Mucosa of descending colon (tissue), 3 donors: ENCODE data around the gene COL5A1. TPM values are rescaled to one million over a fixed set of nuclear protein-coding genes. Genes with fewer than 3 reads are reported as not detected.
"Not testable (repeated sequence)": the region's sequence is repeated elsewhere in the genome, so short reads cannot be mapped to it uniquely, and the experiment has no call there.

ENCODE experiments used
- ATAC-seq: fragments of 200-7000 bp; cut with Tn5 transposase; one replicate; pipeline ENCODE4 v1.9.1; 2020; ENCODE audit warnings: mild to moderate bottlenecking, moderate library complexity
- DNase-seq, 3 donors: peaks; one replicate each; pipeline ENCODE4 v3.0.0-alpha.2; 2020
- H3K36me3 ChIP-seq: fragments of 200-600 bp; one replicate; pipeline ENCODE4 v1.8.0; 2021; ENCODE audit warnings: low read depth, mild to moderate bottlenecking
- H3K4me1 ChIP-seq: fragments of 200-600 bp; one replicate; pipeline ENCODE4 v1.8.0; 2021; ENCODE audit warnings: low read depth, mild to moderate bottlenecking
- H3K4me3 ChIP-seq: fragments of 200-600 bp; one replicate; pipeline ENCODE4 v1.8.0; 2021; ENCODE audit warnings: mild to moderate bottlenecking
- H3K9me3 ChIP-seq: fragments of 200-600 bp; one replicate; pipeline ENCODE4 v1.8.0; 2021; ENCODE audit warnings: mild to moderate bottlenecking
- CTCF ChIP-seq: fragments of 200-600 bp; IDR thresholded peaks from one replicate; pipeline ENCODE4 v1.8.0; 2022; ENCODE audit warnings: antibody characterized with exemption, mild to moderate bottlenecking
- intact Hi-C, 2 donors: fragments of 100-400 bp; cut with DNase I in 1 of 2; cut with micrococcal nuclease in 1 of 2; formaldehyde crosslinking; loops; one replicate each; pipeline versions ENCODE4 v1.11.0 to v1.11.1; 2022; cut with DNase I, micrococcal nuclease
- total RNA-seq, 3 donors: library from RNA; stranded (reverse); fragmentation: NEBNext Ultra II Directional in 2 of 3; extraction: Animal tissue kit (Norgen Biotek cat#: 25700) in 2 of 3; gene quantifications; one replicate each; pipeline versions ENCODE4 v1.2.1 to v1.2.4, GENCODE V29; 2021 to 2023
- donor health status: DM: no; HTN: no; CAD: no; lungs with moderate emphysema.
- donor health status: DM: no; HTN: no; CAD: no.
- donor health status: DM: no; HTN: yes; CAD: no.

Gene COL5A1
- total RNA-seq, 3 donors from 2014 or later, result 8.6 to 62.3 (median 22.2) TPM

- intact Hi-C loops, result no loop called here
- DNase-seq (no peak), ATAC-seq (no peak)
- TF ChIP-seq CTCF, result no peak
- Histone ChIP-seq H3K4me1 (peaks cover 8% of the 10 kb centered on the region), H3K9me3 (no peaks in the 10 kb centered on the region), H3K4me3 (no peak overlapping the region), H3K36me3 (no peaks in the 10 kb centered on the region)
Measured at GRCh38 chr9:134710901-134711300, 69.3 kb downstream of the COL5A1 start.

GRCh38 chr9:134712243-134712642 lies 70.6 kb downstream of the COL5A1 start:
- Histone ChIP-seq H3K4me1 (peaks cover 6% of the 10 kb centered on the region), H3K36me3 (no peaks in the 10 kb centered on the region), H3K9me3 (no peaks in the 10 kb centered on the region), H3K4me3 (no peak overlapping the region)
- DNase-seq (no peak), ATAC-seq (no peak)
- intact Hi-C loops, result no loop called here
- TF ChIP-seq CTCF, result no peak

GRCh38 chr9:134712926-134713325 lies 71.3 kb downstream of the COL5A1 start:
- no peak for TF ChIP-seq CTCF
- DNase-seq (no peak), ATAC-seq (no peak)
- H3K9me3 ChIP-seq, result no peaks in the 10 kb centered on the region
- peaks cover 6% of the 10 kb centered on the region for H3K4me1 ChIP-seq
- no peaks in the 10 kb centered on the region for H3K36me3 ChIP-seq
- no peak overlapping the region for H3K4me3 ChIP-seq
- intact Hi-C loops, result no loop called here

GRCh38 chr9:134715536-134715935 lies 73.9 kb downstream of the COL5A1 start:
- H3K4me3 ChIP-seq, H3K9me3 ChIP-seq, H3K4me1 ChIP-seq, intact Hi-C loops, ATAC-seq, H3K36me3 ChIP-seq, DNase-seq: not testable (repeated sequence)

- ATAC-seq, result no peak
- no peak for TF ChIP-seq CTCF
- no peak for DNase-seq
Measured at GRCh38 chr9:134716067-134716466, 74.5 kb downstream of the COL5A1 start.

GRCh38 chr9:134717056-134717455 lies 75.5 kb downstream of the COL5A1 start:
- ATAC-seq (no peak), DNase-seq (no peak)
- H3K9me3 ChIP-seq, result no peaks in the 10 kb centered on the region
- intact Hi-C loops, result no loop called here
- H3K36me3 ChIP-seq, result no peaks in the 10 kb centered on the region
- no peak for TF ChIP-seq CTCF
- no peaks in the 10 kb centered on the region for H3K4me1 ChIP-seq
- H3K4me3 ChIP-seq, result no peak overlapping the region

More at GRCh38 chr9:134716067-134716466, 74.5 kb downstream of the COL5A1 start:
- no peaks in the 10 kb centered on the region for H3K36me3 ChIP-seq
- intact Hi-C loops, result no loop called here
- no peaks in the 10 kb centered on the region for H3K9me3 ChIP-seq
- no peaks in the 10 kb centered on the region for H3K4me1 ChIP-seq
- H3K4me3 ChIP-seq, result no peak overlapping the region
